Measurements from ENCODE around the gene FBXW11. TPM values are rescaled to one million over a fixed set of nuclear protein-coding genes. Genes with fewer than 3 reads are reported as not detected.

FBXW11 gene
- total and polyA plus RNA-seq, 8 donors, result 6.0 to 43.8 (median 25.0) TPM

DNA sequence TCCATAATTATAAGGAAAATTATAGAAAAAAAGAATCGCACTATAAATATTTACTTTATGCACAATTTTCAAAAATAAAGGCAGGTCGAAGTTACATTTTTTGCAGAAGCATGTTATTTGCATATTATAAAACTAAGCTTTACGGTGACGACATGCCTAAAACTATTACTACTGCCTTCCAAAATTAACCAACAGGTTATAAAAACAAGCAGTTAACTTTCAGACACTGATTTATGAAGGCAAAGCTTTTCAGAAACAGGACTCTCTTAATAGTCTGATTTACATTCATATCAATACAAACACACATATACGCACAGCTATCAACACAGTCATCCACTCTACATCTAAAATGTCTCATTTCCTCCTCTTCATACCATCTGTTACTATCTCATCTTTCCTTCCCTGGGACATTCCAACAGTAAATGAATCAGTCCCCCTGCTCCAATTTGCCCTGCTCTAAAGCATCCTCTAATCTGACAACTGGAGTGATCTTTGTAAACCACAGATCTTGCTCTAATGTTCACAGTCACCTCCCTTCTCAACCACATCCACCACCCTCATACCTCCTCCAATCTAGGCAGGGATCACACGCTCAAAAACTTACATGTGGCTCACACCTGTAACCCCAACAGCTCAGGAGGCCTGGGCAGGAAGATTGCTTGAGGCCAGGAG, 21.6 kb downstream of the FBXW11 start:
- ATAC-seq, result no peak

GRCh38 chr5:171981847-171982246, 24.6 kb downstream of the FBXW11 start:
- Histone ChIP-seq H3K4me1 (peaks cover 4 to 25% (median 5%) of the 10 kb centered on the region in 3 donors), H3K36me3 (no peaks in the 10 kb centered on the region), H3K27me3 (no peaks in the 10 kb centered on the region), H3K27ac (no peak overlapping the region), H3K4me3 (no peak overlapping the region), H3K9me3 (no peaks in the 10 kb centered on the region)
- DNase-seq (no peak), FAIRE-seq (no peak), ATAC-seq (no peak)
- intact Hi-C loops (cut with DNase I), result no loop called here
- TF ChIP-seq, protein P1, sequence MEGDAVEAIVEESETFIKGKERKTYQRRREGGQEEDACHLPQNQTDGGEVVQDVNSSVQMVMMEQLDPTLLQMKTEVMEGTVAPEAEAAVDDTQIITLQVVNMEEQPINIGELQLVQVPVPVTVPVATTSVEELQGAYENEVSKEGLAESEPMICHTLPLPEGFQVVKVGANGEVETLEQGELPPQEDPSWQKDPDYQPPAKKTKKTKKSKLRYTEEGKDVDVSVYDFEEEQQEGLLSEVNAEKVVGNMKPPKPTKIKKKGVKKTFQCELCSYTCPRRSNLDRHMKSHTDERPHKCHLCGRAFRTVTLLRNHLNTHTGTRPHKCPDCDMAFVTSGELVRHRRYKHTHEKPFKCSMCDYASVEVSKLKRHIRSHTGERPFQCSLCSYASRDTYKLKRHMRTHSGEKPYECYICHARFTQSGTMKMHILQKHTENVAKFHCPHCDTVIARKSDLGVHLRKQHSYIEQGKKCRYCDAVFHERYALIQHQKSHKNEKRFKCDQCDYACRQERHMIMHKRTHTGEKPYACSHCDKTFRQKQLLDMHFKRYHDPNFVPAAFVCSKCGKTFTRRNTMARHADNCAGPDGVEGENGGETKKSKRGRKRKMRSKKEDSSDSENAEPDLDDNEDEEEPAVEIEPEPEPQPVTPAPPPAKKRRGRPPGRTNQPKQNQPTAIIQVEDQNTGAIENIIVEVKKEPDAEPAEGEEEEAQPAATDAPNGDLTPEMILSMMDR (IDR thresholded peaks at IDR 0.05), result no peak
- WGBS, 2 donors, result 95 to 96% methylated on average over 2 of the region's 2 CpGs

More for the DNA sequence above, 21.6 kb downstream of the FBXW11 start:
- Histone ChIP-seq H3K27ac (no peak overlapping the region), H3K9me3 (no peaks in the 10 kb centered on the region), H3K36me3 (no peaks in the 10 kb centered on the region), H3K4me3 (no peak overlapping the region), H3K4me1 (peaks cover 0 to 26% (median 9%) of the 10 kb centered on the region in 3 donors), H3K27me3 (no peaks in the 10 kb centered on the region)
- FAIRE-seq (no peak), DNase-seq (no peak)
- TF ChIP-seq, protein P1 (IDR thresholded peaks at IDR 0.05), result no peak
- 80 to 82% methylated on average over 6 of the region's 6 CpGs for WGBS, 2 donors
- intact Hi-C loops (cut with DNase I), result no loop called here

DNA sequence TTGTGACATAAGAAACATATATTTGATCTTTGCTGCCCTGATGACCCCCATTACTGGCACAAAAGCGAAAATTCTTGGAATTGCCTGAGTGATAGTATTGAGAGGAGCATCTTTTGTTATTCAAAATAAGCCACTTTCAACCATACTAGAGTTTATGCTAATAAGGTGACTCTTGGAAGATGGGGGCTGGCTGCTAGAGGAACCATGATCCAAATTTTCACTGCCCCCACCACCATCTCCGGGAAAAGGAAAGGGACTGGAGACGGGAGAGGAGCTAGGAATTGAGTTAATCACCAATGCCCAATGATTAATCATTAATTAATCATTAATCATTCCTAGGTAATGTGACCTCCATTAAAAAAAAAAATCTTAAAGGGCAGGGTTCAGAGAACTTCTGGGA, 25.6 kb downstream of the FBXW11 start:
- no peak for FAIRE-seq
- no peak overlapping the region for H3K4me3 ChIP-seq
- WGBS, 2 donors, result 51 to 61% methylated on average over 3 of the region's 3 CpGs
- H3K9me3 ChIP-seq, result no peaks in the 10 kb centered on the region
- no peak for DNase-seq
- no peaks in the 10 kb centered on the region for H3K36me3 ChIP-seq
- H3K27ac ChIP-seq, result no peak overlapping the region
- no peak for ATAC-seq
- H3K4me1 ChIP-seq, result peaks cover 5 to 35% (median 10%) of the 10 kb centered on the region in 3 donors
- intact Hi-C loops (cut with DNase I), result no loop called here
- TF ChIP-seq, protein P1 (IDR thresholded peaks at IDR 0.05), result no peak
- no peaks in the 10 kb centered on the region for H3K27me3 ChIP-seq

- Histone ChIP-seq H3K9me3 (no peaks in the 10 kb centered on the region), H3K36me3 (no peaks in the 10 kb centered on the region), H3K27me3 (no peaks in the 10 kb centered on the region), H3K4me3 (no peak overlapping the region), H3K4me1 (peaks cover 8 to 43% (median 20%) of the 10 kb centered on the region in 3 donors), H3K27ac (no peak overlapping the region)
- WGBS, 2 donors, result 95% methylated on average over 8 of the region's 8 CpGs
- no peak for DNase-seq
- no peak for FAIRE-seq
- intact Hi-C loops (cut with DNase I), result loop anchor here in 1 of 3 donors (10.0 kb wide), 1 partner anchor 65 kb away; no protein-coding TSS in a partner anchor
- TF ChIP-seq, protein P1 (IDR thresholded peaks at IDR 0.05), result no peak
- ATAC-seq, result no peak
These were observed 26.8 kb downstream of the FBXW11 start for GRCh38 chr5:171979606-171980005.

GRCh38 chr5:171978519-171978918, 27.9 kb downstream of the FBXW11 start:
- no peak for FAIRE-seq
- H3K27me3 ChIP-seq, result no peaks in the 10 kb centered on the region
- peaks cover 9 to 44% (median 26%) of the 10 kb centered on the region in 3 donors for H3K4me1 ChIP-seq
- intact Hi-C loops (cut with DNase I), result loop anchor here in 1 of 3 donors (10.0 kb wide), 1 partner anchor 64 kb away; no protein-coding TSS in a partner anchor
- ATAC-seq, result no peak
- 94 to 98% methylated on average over 4 of the region's 4 CpGs for WGBS, 2 donors
- no peaks in the 10 kb centered on the region for H3K9me3 ChIP-seq
- H3K36me3 ChIP-seq, result no peaks in the 10 kb centered on the region
- no peak overlapping the region for H3K4me3 ChIP-seq
- DNase-seq, result no peak
- TF ChIP-seq, protein P1 (IDR thresholded peaks at IDR 0.05), result no peak
- peak overlapping the region in 1 of 4 donors; percentile 86 for H3K27ac ChIP-seq
